ENCODE measurements around the gene YJU2. TPM values are rescaled to one million over a fixed set of nuclear protein-coding genes. Genes with fewer than 3 reads are reported as not detected.
A peak's percentile ranks its signal among the peaks of the same experiment; 100 is the strongest.

Gene YJU2
- 10 to 100 TPM in 2 of 4 donors, 1 to 10 TPM in 2; 9.7 to 12.4 (median 10.9) TPM for total RNA-seq
- 17.7 TPM for polyA plus RNA-seq
- long read RNA-seq, donor 1, transcript YJU2-201 (8 exons, 1,434 nt), result major isoform, 18 of 18 reads
- long read RNA-seq, donor 1, partial matches to known transcripts, result 0 of 18 reads
- long read RNA-seq, donor 1, other reads (novel, unspliced or antisense), result 0 of 18 reads
- long read RNA-seq, donor 2, partial matches to known transcripts, result 1 of 6 reads
- long read RNA-seq, donor 2, other reads (novel, unspliced or antisense), result 1 of 6 reads
- long read RNA-seq, donor 3, transcript YJU2-201 (8 exons, 1,434 nt), result major isoform, 33 of 36 reads
- long read RNA-seq, donor 3, partial matches to known transcripts, result 0 of 36 reads
- long read RNA-seq, donor 3, other reads (novel, unspliced or antisense), result 3 of 36 reads
- long read RNA-seq, donor 4, transcript YJU2-201 (8 exons, 1,434 nt), result major isoform, 5 of 5 reads
- long read RNA-seq, donor 4, partial matches to known transcripts, result 0 of 5 reads
- long read RNA-seq, donor 4, other reads (novel, unspliced or antisense), result 0 of 5 reads

DNA sequence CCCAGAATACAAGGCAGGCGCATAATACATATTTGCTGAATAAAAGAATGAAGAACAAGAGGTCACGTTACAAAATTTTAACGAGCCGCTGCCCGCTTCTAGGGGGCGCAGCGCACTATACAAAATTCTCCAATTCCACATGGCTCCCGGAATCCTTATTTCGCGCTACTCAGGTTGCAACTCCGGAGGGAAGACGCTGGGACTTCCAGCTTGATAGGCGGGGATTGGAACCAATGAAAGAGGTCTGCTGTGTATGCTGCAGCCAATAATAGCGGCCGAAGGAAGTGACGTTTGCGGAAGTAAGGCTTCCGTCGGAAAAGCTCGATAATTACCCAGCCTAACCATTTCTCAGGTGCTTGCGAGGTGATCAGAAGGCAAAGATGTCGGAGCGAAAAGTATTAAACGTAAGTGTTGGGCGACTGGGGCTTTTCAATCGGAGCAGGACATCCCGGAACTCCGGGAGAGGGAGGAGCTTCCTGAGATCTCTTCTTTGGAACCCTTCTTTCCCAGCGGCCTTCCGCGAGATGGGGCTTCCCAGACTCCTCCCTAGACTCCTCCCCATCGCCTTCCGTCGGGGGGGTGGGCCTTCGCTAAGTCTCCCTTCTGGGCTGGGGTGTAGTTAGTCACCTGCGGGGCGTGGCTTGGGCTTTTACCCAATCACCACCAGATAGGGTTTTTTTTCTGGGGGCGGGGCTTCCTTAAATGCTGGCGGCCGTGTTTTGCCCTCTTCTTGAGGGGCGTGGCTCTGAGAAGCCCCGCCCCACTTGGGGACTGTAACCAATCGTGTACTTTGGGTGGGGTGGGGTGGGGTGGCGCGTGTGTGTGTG is at the start of gene YJU2:
Gene YJU2, plus strand, starts transcription at position 314 of the 827 bp plus-strand sequence. Its CDS starts 67 bp downstream, at position 381.
- peak within 1 kb of the TSS; percentile 99 for H3K27ac ChIP-seq (ENCODE audit: low read length)
- DNase-seq (peak; percentile 99), ATAC-seq (peak; percentile 98 to 99)
- H3K4me3 ChIP-seq (ENCODE audit: low read length), result peak within 1 kb of the TSS; percentile 78
- intact Hi-C loops (cut with DNase I), result no loop called here
- no peaks in the 10 kb centered on the region for H3K9me3 ChIP-seq (ENCODE audit: control insufficient read depth, low read length)
- H3K4me1 ChIP-seq (ENCODE audit: control insufficient read depth, insufficient read depth, low read length), result no peaks in the 10 kb centered on the region
- no peaks in the 10 kb centered on the region for H3K27me3 ChIP-seq (ENCODE audit: control insufficient read depth, insufficient read depth)
- WGBS, result under 1% methylated on average over 45 of the region's 45 CpGs

DNA sequence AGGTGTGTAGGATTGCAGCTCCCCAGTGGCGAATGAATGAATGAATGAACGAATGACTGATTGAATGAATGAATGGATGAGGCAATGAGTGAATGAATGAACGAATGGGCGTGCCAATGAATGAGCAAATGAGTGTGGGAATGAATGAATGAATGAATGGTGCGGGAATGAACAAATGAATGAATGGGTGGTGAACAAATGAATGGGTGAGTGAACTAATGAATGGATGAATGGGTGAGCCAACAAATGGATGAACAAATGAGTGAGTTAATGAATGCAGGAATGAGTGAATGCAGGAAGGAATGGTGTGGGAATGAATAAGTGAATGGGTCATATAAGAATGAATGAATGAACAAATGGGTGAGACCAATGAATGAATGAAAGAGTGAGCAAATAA is 49.7 kb upstream of the YJU2 start:
- WGBS, result 84% methylated on average over 5 of the region's 5 CpGs
- H3K9me3 ChIP-seq (ENCODE audit: control insufficient read depth, low read length), result no peaks in the 10 kb centered on the region
- H3K4me3 ChIP-seq (ENCODE audit: low read length), result no peak overlapping the region
- H3K27me3 ChIP-seq (ENCODE audit: control insufficient read depth, insufficient read depth), result no peaks in the 10 kb centered on the region
- H3K27ac ChIP-seq (ENCODE audit: low read length), result no peak overlapping the region
- intact Hi-C loops (cut with DNase I), result no loop called here
- DNase-seq (no peak), ATAC-seq (no peak)
- H3K4me1 ChIP-seq (ENCODE audit: control insufficient read depth, insufficient read depth, low read length), result no peaks in the 10 kb centered on the region

DNA sequence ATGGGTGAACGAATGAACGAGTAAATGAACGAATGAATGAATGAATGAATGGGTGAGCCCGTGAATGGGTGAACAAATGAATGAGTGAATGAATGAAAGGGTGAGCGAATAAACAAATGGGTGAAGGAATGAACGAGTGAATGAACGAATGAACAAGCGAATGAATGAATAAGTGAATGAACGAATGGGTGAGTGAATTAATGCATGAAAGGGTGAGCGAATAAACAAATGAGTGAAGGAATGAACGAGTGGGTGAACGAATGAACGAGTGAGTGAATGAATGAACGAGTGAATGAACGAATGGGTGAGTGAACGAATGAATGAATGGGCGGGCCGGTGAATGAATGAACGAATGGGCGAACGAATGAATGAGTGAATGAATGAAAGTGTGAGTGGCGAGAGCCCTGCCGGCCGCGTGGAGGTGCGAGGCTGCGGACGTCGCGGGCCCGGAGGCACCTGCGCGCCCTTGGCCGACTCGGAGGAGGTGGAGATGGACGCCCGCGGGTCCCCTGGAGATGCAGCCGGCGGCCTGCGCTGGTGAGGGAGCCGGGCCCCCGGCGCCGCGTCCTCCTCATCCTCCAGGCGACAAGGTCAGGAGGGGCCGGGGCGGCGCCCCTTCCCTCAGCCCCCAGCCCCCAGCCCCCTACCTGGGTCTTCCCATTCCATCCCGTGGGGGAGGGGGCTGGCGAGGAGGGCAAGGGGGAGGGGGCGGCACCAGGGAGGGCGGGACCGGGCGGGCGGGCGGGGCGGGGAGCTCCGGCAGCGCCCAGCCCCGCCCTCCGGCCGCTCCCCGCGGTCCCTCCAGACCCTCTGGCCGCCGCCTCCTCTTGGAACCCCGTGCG is 49.0 kb upstream of the YJU2 start:
- no peak for ATAC-seq
- DNase-seq, result peak in 1 of 3 donors; percentile 48
- Histone ChIP-seq H3K4me3 (ENCODE audit: low read length) (no peak overlapping the region), H3K27ac (ENCODE audit: low read length) (no peak overlapping the region), H3K4me1 (ENCODE audit: control insufficient read depth, insufficient read depth, low read length) (no peaks in the 10 kb centered on the region), H3K27me3 (ENCODE audit: control insufficient read depth, insufficient read depth) (no peaks in the 10 kb centered on the region), H3K9me3 (ENCODE audit: control insufficient read depth, low read length) (no peaks in the 10 kb centered on the region)
- WGBS, result 16% methylated on average over 70 of the region's 70 CpGs
- intact Hi-C loops (cut with DNase I), result no loop called here

DNA sequence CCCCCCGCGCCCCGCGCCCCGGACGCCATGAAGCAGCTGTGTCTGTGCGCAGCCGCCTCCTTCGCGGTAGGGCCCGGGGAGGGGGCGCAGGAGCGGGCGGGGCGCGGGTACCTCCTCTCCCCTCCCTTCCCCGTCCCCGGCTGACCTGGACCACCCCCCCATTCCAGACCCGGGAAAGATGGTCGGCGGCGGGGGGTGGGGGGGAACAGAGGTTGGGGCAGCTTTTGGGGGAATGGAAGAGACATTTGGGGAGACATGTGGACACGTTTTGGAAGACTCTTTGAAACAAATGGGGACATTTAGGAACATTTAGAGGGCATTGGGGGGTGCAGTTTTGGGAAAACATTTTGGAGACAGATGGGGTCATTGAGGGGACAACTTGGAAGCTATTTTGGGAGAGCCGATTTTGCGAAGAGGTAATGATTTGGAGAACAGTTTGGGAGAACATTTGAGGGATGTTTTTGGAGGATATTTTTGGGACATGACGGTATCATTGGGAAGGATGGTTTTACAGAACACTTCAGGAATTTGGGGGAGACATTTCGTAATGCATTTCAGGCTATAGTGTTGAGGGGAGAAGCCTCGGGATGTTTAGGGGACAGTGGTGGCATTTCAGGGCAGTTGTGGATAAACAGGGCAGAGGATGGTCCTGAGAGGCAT is 48.3 kb upstream of the YJU2 start:
- ATAC-seq, result no peak
- Histone ChIP-seq H3K4me1 (ENCODE audit: control insufficient read depth, insufficient read depth, low read length) (no peaks in the 10 kb centered on the region), H3K4me3 (ENCODE audit: low read length) (no peak overlapping the region), H3K27me3 (ENCODE audit: control insufficient read depth, insufficient read depth) (no peaks in the 10 kb centered on the region), H3K27ac (ENCODE audit: low read length) (no peak overlapping the region), H3K9me3 (ENCODE audit: control insufficient read depth, low read length) (no peaks in the 10 kb centered on the region)
- WGBS, result 6% methylated on average over 28 of the region's 28 CpGs
- intact Hi-C loops (cut with DNase I), result no loop called here
- DNase-seq, result no peak

DNA sequence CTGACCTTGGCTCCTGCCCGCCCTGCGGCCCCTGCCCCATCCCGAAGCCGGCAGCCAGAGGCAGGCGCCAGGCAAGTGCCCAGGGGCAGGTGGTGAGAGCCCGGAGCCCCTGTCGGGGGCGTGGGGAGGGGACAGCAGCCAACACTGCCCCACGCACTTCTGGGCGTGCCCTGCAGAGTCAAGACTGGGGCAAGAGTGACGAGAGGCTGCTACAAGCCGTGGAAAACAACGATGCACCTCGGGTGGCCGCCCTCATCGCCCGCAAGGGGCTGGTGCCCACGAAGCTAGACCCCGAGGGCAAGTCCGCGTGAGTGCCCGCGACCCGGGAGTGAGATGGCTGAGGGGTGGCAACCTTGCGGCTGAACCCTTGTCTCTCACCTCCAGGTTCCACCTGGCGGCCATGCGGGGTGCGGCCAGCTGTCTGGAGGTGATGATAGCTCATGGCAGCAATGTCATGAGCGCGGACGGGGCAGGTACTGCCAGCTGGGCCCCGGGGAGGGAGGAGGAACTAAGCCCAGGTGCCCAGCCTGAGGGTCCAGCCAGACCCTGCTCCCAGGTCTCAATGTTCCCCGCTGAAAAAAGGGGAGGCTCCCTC is 47.1 kb upstream of the YJU2 start:
- Histone ChIP-seq H3K4me1 (ENCODE audit: control insufficient read depth, insufficient read depth, low read length) (no peaks in the 10 kb centered on the region), H3K9me3 (ENCODE audit: control insufficient read depth, low read length) (no peaks in the 10 kb centered on the region), H3K4me3 (ENCODE audit: low read length) (no peak overlapping the region), H3K27ac (ENCODE audit: low read length) (no peak overlapping the region), H3K27me3 (ENCODE audit: control insufficient read depth, insufficient read depth) (no peaks in the 10 kb centered on the region)
- intact Hi-C loops (cut with DNase I), result loop anchor here in 1 of 4 donors (5.0 to 10.0 kb wide), 2 partner anchors 55 to 212 kb away; partner anchors contain the start of gene EEF2
- DNase-seq (peak in 1 of 3 donors; percentile 29), ATAC-seq (peak in 1 of 2 donors; percentile 19)
- 72% methylated on average over 33 of the region's 33 CpGs for WGBS

DNA sequence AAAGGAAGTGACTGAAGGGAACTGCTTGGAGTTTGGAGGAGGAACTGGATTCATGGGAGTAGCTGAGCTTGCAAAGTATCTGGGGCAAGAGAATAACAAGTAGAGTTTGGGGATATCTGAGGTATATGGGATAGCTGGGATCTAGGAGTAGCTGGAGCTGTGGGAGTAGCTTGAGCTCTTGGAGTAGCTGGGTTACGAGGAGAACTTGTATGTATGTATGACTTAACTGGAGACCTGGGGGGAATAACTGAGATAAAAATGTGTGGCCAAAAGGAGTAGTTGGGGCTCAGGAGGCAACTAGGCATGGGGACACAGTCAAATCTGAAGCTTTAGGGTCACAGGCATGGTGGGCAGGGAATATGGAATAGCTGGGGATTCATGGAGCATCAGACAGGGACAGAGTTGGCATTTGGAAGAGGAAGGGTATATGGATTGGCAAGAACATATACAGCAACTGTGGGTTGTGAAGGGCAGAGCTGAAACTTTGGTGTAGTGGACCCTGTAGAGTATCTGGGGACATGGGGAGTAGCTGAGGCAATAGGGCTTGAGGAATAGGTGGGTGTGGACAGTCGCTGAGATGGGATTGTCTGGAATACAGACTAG is 45.8 kb upstream of the YJU2 start:
- H3K4me3 ChIP-seq (ENCODE audit: low read length), result no peak overlapping the region
- no peaks in the 10 kb centered on the region for H3K9me3 ChIP-seq (ENCODE audit: control insufficient read depth, low read length)
- no peak overlapping the region for H3K27ac ChIP-seq (ENCODE audit: low read length)
- no peak for ATAC-seq
- WGBS, result 78% methylated on average over 2 of the region's 2 CpGs
- intact Hi-C loops (cut with DNase I), result loop anchor here in 1 of 4 donors (5.0 to 10.0 kb wide), 2 partner anchors 56 to 214 kb away; partner anchors contain the start of gene EEF2
- H3K4me1 ChIP-seq (ENCODE audit: control insufficient read depth, insufficient read depth, low read length), result no peaks in the 10 kb centered on the region
- no peaks in the 10 kb centered on the region for H3K27me3 ChIP-seq (ENCODE audit: control insufficient read depth, insufficient read depth)
- no peak for DNase-seq

DNA sequence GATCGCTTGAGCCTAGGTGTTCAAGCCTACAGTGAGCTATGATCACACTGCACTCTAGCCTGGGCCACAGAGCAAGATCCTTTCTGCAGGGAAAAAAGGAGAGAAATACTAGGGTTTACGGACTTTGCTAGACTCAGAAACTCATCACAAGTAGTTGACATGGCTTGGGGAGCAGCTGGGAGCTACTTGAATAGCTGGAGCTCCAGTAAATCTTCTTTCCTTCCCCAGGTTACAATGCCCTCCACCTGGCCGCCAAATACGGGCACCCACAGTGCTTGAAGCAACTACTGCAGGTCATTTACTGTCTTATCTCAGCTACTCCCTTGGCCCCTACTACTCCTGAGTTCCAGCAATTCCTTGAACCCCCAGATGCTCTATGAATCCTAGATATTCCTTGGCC is 45.1 kb upstream of the YJU2 start:
- Histone ChIP-seq H3K9me3 (ENCODE audit: control insufficient read depth, low read length) (no peaks in the 10 kb centered on the region), H3K27ac (ENCODE audit: low read length) (no peak overlapping the region), H3K4me1 (ENCODE audit: control insufficient read depth, insufficient read depth, low read length) (no peaks in the 10 kb centered on the region), H3K27me3 (ENCODE audit: control insufficient read depth, insufficient read depth) (no peaks in the 10 kb centered on the region), H3K4me3 (ENCODE audit: low read length) (no peak overlapping the region)
- DNase-seq, result peak in 1 of 3 donors; percentile 13
- ATAC-seq, result no peak
- intact Hi-C loops (cut with DNase I), result loop anchor here in 1 of 4 donors (5.0 to 10.0 kb wide), 2 partner anchors 57 to 214 kb away; partner anchors contain the start of gene EEF2
- WGBS, result 88% methylated on average over 4 of the region's 4 CpGs

DNA sequence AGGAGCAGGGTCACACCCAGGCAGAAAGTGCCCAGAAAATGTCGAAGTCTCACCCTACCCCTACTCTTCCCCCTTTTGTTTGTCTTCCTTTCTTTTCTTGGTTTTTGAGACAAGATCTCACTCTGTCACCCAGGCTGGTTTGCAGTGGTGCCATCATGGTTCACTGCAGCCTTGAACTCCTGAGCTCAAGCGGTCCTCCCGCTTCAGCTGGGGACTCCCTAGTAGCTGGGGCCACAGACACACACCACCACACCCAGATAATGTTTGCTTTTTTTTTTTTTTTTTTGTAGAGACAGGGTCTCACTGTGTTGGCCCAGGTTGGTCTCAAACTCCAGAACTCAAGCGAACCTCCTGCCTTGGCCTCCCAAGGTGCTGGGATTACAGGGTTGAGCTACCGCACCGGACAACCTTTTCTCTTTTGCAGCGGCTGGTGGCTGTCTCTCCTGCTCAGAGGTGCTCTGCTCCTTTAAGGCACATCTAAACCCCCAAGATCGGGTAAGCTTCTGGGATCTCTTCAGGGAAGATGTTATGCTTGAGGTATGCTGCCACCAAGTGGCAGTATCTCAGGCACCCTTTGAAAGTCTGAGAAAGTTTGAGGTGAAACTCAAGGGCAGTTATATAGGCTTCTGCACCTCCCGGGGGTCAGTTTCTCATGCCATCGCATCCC is 39.9 kb upstream of the YJU2 start:
- H3K27ac ChIP-seq (ENCODE audit: low read length), result no peak overlapping the region
- no peaks in the 10 kb centered on the region for H3K4me1 ChIP-seq (ENCODE audit: control insufficient read depth, insufficient read depth, low read length)
- no peaks in the 10 kb centered on the region for H3K9me3 ChIP-seq (ENCODE audit: control insufficient read depth, low read length)
- 81% methylated on average over 10 of the region's 10 CpGs for WGBS
- H3K27me3 ChIP-seq (ENCODE audit: control insufficient read depth, insufficient read depth), result no peaks in the 10 kb centered on the region
- ATAC-seq (no peak), DNase-seq (no peak)
- no peak overlapping the region for H3K4me3 ChIP-seq (ENCODE audit: low read length)
- intact Hi-C loops (cut with DNase I), result loop anchor here in 1 of 4 donors (10.0 kb wide), 1 partner anchor 62 kb away; no protein-coding TSS in a partner anchor

Measured in right cardiac atrium (tissue), 5 donors.